GM21515 (cell line): ENCODE data around the gene CFAP299.
A peak's percentile ranks its signal among the peaks of the same experiment; 100 is the strongest.
"Not testable (repeated sequence)": the region's sequence is repeated elsewhere in the genome, so short reads cannot be mapped to it uniquely, and the experiment has no call there.

ENCODE experiments used
- ATAC-seq: cut with Tn5 transposase; IDR thresholded peaks from one replicate; pipeline ENCODE4 v1.9.1; 2021; ENCODE audit not compliant: unreplicated experiment

The CFAP299 gene

DNA sequence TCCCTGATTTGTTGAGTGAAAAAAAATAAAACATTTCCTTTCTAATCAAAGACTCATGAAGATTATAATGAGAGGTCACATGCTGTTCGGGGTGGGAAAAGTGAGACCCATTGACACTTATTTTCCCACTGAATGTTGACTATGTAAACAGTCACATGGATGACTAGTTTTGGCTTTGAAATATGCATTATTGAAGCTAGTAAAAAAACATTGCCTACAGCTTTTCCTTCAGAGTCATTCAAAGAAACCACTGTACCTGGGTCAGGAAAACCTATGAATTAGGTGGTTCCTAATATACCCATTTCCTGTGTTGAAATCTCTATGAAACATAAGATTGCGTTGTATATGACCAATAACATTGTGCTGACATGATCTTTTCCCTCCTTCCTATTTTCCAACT is 251.2 kb downstream of the CFAP299 start:
- ATAC-seq: no peak

DNA sequence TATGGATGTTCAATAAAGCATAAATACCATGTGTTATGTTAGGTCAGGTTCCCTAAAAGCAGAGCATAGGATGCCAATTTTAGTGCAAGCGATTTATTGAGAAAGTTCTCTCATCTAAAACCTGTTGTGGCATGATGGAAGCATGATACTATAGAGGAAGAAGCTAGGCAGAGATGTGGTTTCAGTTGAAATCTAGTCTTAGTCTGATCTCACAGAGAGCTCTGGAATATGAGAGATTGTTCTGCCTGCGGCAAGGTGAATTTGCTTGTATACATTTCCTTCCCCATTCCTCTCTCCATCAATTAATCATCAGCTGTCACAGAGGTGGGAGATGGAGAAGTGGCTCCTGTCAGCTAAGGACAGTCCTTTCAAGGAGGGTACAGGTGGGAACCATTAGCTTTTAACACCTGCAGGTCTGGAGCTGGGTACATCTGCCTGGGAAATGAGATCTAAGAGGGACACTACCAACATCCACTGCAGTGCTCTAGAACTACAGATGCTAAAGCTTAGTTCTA is 252.4 kb downstream of the CFAP299 start:
- ATAC-seq: no peak

DNA sequence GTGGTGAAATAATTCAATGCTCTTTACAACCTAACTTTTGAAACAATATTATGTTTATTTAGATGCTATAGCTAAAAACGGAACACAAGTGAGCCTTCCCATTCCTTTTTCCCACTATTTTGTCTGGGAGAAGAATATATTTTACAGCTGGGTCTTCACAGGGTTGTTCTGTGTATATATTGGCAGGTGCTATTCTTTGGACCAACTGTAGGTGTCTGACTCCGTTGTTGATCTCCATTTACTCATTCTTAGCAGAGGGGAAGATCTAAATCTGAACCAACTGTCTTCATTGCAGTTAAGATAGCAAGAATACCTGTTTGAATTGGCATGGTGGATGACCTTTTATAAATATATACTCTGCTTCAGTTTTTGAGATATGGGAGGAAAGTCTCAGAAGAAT is 257.4 kb downstream of the CFAP299 start:
- no peak for ATAC-seq

DNA sequence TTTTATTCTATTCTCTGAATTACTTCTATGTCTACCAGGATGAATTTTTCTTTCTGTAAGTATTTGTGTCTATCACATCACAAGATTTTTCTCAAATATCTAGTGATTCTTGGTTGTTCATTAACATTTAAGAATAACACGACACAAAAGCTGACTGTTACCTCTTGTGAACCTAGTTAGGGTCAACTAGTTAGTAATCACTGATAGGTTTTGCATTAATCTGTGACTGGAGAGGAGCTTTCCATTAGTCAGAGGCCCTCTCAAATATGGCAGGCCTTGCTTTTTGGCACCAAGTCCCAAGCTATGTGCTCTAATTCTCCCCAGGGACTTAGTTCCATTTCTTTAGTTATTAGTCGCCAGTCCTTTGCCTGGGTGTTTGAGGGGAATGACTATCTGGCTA is 259.2 kb downstream of the CFAP299 start:
- ATAC-seq: no peak

DNA sequence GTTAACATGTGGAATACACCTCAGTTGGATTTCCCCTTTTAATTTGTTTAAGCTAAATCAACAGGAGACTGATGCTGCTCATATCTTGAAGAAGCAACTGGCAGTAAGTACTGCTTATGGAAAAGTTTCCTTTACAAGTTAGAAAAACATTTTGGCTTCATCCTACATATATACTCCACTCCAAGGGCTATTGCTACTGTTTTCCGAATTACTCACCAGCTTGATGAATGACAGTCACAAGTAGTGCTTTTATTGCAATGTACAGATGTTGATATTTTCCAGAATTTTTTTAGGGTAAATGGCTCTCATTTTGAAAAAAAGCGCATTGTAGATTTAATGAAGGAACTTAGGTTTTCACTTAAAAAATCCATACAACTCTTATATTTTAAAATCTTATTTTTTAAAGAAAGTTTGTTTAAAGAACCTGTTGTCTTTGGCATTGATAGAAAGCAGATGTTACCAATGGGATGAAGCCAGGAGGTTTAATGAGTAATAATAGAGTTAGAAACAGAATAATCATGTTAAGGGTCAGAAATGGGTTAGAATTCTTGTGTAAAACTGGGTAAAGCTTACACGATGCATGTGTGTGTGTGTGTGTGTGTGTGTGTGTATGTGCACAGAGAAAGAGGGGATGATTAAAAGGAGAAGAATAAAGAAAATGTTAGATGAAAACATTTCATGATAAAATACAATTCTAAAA is 272.9 kb downstream of the CFAP299 start:
- ATAC-seq: no peak

DNA sequence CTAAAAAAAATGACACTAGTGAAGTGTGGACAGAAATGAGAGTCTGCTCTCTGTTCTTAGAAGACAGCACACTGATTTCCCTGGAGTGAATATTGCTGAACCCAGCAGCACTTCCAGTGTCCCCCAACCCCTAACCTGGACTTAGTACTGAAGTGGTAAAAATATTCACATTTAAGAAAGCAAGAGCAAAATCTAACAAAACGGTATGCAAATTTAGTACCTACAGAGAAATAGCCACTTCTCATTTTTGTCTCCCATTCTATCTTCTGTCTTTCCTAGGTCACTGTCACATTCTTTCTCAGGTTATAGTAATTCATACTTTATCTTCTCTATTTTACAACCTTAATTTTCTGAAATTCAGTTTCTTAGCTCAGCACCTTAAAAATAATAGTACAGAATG is 274.7 kb downstream of the CFAP299 start:
- no peak for ATAC-seq

DNA sequence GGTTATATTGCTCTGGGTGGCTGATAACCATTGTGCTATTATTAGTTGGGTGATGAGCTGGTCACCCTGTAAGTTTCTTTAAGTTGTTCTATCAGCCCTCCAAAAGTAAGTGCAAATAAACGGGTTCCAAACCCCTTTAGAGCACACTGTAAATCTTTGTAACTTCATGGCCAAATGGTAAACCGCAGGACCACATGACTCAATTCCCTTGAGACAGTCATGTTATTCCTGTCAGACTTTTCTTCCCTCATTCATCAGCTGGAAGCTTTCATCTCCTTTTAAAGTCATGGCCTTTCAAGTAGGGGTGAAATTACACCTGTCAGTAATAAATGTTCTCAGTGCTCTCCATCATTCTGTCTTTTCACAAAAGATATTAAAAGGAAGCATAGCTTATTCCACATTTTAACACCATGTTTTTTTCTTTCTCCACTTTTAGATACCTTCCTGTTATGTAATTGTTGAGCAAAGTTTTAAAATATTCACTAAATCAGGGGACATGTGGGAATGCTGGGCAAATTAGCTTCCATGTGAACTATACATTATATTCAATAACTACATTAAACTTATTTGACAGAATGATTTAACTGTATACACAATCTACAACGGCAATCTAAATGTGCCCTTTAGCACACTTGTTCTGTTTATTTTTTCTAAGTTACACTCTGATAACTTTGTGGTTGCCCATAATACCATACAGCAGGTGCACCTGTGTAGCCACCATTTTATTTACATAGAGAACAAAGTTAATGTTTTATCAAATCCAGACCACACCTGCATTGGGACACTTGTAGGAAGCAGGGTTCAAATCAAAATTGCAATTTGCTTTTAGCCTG is 275.5 kb downstream of the CFAP299 start:
- ATAC-seq: peak; percentile 79

DNA sequence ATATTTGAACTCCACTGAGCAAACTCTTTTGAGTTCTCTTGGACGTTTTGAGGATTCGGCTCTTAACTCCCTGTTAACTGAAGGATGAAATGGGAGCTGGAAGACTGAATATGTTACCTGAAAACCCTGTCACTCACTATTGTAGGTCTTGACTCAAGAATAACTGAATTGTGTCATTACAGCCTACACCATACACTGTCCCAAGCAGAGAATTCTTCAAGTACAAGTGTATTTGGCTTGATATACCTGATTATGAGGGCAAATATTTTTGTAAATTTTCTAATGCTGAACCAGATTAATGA is 276.1 kb downstream of the CFAP299 start:
- ATAC-seq: peak; percentile 13

DNA sequence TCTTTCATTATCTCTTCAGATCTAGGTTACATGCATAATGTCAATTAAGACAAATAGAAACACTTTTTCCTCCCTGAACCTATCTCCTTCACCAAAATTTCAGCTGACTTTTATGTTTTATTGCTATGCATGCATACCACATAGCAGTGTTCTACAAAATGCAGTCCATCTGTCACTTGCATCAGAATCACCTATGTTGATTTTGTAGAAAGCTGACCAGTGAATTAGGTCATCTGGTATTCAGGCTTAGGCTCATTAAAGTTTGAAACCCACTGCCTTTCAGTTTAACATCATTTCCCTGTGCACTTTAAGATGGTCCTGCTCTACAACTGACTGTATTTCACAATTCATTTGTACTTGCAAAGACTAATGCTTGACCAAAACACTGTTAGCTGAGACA is 277.9 kb downstream of the CFAP299 start:
- no peak for ATAC-seq

DNA sequence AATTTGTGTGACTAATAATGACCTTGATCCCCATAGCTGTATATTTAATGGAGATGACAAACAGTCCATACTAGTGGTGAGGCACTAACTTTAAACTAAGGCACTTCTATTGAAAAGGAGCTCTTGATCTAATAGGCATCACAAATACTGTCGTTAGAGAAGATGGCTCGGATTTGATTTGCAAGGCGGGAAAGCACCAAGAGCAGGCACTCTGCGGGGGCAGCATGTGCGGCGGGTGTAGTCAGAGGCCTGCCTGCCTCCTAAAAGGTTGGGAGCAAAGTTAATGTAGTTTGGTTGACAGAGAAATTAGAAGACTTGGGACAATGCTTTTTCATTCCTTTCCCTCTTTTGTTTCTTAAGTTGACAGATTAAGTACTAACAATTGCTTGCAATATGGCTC is 278.8 kb downstream of the CFAP299 start:
- no peak for ATAC-seq

DNA sequence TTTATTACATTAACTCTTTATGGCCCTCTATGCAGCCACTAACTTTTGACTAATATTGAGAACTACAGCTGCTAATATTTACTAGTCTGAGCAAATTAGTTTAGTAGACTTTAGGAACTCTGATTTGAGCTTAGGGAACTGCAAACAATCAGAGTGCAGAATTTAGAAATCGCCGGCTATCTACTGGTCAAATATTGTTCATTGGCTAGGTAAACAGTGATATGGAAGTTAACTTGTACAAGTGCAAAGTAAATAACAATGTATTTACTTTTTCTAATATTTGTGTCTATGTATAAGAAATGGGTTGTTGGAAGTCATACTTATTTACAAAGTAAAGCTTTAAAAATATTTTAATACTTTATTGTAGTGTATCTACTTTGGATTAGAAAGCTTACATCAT is 279.6 kb downstream of the CFAP299 start:
- ATAC-seq: no peak

DNA sequence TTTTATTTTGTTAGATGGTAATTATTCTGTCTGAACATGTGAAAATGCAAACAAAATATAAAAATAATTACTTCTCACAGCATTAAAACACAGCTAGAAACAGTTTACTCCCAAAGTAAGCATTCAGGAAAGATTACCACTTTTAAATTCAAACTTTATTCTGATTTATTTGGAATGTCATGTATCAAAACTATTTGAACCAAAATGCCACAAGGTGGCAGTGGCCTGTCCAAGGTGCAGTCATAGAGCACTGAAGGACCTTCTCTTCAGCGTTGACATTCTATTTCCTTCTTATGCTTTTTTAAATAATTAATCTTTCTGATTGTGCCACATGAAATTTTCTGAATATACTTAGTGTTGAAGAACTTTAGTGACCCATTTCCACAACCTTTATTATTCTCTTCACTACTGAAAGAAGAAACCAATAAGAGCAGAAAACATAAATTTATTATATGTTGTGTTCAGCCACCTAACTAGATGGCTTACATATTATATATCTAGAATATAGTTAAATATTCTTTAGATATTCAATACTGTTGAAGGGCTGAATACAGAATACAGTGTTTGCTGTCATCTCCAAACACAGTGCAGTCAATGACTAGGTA is 283.6 kb downstream of the CFAP299 start:
- ATAC-seq: no peak

DNA sequence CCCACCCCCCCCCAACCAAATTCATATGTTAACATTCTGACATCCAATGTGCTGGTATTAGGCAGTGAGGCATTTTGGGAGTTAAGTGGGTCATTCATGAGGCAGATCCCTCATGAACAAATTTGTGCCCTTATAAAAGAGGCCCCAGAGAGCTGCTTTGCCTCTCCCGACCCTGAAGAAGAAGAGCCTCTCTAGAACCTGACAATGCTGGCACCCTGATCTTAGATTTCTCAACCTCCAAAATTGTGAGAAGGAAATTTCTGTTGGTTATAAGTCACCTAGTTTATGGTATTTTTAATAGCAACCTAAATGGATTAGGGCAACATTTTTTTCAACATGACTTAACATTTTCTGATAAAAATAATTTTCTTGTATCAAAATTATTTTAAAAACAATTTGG is 296.3 kb downstream of the CFAP299 start:
- ATAC-seq: no peak

DNA sequence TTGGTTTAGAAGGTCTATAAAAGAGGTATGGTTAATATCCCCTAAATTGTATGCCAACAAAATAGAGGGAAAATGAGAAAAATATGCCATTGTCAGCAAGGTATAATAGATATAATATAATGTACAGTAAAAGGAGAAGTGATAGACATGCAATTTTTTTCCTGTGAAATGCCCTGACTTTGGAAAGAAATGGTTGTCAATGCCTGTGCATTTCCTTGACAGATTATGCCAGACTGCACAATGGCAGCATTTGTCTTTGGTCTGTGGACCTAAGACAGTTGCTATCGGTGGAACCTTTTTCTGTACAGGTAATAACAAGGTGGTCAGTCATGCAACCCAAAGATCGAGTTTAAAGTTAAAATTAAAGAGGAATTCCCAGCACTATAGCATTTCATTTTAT is 301.7 kb downstream of the CFAP299 start:
- ATAC-seq: no peak

DNA sequence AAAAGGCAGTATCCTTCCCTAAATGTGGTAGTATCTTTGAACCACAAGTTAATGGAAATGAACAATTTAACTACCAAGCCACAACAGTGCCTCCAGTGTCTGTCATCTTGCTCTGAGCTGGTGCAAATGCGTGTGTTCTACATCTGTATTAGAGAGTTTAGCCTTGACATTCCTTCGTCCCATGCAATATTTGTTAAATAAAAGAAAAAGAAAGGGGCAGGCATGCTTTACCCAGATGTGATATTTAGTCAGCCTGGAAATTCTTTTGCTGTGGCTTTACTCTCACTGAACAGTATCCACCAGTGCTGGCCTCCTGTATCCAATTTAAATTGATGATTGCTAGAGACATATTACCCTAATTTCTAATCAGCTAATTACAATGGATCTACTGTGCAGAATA is 310.5 kb downstream of the CFAP299 start:
- no peak for ATAC-seq

DNA sequence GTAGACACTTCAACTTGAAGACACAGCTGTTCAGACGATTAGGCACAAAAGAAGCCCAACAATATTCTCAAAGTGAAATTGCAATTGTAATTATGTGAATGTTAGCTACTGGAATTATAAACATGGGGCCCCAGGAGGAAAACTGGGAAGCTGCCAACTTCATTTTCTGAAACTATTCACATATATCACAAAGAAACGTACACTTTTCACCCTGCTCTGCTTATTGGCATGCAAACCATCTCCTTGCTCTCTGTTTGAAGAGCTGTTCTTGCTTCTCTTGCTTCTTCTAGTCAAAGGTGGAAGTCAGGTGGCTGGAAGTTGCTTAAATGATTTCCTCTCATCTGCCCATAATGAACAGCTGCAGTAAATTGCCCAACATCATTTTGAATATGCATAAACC is 320.1 kb downstream of the CFAP299 start:
- no peak for ATAC-seq

DNA sequence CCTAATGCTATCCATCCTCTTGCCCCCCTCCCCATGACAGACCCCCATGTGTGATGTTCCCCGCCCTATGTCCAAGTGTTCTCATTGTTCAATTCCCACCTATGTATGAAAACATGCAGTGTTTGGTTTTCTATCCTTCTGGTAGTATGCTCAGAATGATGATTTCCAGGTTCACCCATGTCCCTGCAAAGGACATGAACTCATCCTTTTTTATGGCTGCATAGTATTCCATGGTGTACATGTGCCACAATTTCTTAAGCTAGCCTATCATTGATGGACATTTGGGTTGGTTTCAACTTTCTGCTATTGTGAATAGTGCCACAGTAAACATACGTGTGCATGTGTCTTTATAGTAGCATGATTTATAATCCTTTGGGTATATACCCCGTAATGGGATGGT is 334.6 kb downstream of the CFAP299 start:
- not testable (repeated sequence) for ATAC-seq

DNA sequence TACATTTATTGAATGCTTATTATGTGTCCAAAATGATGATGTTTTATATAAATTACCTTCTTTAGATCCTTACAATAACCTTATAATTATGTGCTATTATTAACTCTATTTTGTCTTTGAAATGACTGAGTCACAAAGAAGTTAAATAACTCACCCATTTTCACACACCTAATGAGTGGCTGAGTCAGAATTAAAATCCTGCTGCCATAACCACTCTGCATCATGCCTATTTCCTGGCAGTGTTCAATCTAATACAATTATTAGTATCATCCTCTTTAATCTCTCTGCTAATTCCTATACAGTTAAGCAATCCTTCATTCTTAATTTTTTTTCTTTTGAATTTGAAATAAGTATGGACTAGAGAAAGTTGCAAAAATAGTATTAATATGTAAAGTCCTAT is 342.9 kb downstream of the CFAP299 start:
- ATAC-seq: no peak

DNA sequence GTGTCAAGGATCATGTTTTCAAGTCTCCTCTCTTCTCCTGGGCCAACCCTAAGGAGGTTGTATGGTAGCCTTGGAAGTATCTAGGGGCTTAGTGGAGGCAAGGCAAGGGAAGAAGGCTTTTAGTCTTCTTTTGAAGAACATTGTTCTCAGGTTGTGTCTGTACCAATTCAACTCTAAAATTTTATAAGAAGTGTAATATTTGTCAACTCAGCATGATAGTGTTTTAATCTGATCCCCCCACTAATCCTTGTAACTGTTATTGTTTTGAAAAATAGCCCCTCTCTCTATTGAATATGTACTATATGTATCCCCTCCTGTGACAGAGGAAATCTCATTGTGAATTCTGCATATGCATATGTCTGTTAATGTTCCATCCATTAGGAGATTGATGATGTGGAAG is 345.4 kb downstream of the CFAP299 start:
- no peak for ATAC-seq

DNA sequence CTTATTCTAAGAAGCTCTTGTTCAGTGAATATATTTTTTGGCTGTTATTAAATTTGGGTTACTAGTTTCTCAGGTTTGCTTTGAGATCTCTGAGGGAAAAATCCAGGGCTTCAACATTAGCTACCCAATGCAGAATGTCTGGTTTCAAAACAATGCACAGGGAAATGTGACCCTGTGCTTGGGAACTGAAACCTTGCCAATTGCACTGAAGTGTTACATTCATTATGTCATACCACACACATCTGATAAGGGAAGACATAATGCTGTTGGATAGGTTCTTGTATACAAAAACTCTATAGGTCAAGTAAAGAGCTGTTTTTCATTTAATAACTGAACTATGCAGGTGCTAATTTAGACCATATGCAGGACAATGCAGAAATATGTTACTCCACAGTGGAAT is 349.7 kb downstream of the CFAP299 start:
- no peak for ATAC-seq

DNA sequence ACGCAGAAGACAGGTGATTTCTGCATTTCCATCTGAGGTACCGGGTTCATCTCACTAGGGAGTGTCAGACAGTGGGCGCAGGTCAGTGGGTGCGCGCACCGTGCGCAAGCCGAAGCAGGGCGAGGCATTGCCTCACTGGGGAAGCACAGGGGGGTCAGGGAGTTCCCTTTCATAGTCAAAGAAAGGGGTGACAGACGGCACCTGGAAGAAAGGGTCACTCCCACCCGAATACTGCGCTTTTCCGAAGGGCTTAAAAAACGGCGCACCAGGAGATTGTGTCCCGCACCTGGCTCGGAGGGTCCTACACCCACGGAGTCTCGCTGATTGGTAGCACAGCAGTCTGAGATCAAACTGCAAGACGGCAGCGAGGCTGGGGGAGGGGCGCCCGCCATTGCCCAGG is 352.2 kb downstream of the CFAP299 start:
- ATAC-seq: not testable (repeated sequence)

DNA sequence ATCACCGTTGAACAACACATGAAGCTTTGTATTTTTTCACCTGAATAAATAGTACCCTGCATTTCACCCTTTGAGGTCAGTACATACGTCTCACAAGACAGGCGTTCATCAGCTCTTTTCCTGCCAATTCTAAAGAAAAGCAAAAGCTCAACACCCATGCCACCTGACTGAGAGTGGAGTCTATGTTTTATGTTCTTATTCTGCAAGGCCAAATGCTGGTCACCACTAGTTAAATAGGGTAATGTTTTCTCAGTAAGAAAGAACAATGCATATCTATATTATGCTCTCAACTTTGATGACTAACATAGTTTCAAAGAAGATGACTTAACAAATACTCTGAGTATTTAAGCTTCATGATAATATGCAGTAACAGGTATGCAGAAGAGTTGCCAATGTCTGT is 358.6 kb downstream of the CFAP299 start:
- ATAC-seq: no peak
